Panc1 (cell line): ENCODE measurements around the gene NCR3LG1.

ENCODE experiments used
- POLR2AphosphoS5 ChIP-seq: IDR thresholded peaks from 2 replicates; pipeline ENCODE4 v1.6.1; 2012; ENCODE audit warnings: mild to moderate bottlenecking, low read depth, low read length, moderate library complexity
- TCF7L2 ChIP-seq: IDR thresholded peaks from 2 replicates; pipeline ENCODE4 v1.6.1; 2011; ENCODE audit warnings: mild to moderate bottlenecking, low read depth, low read length, inconsistent platforms
- TF ChIP-seq, protein P1 (sequence below): fragments of 450-650 bp; IDR thresholded peaks from 2 replicates; pipeline ENCODE4 v1.5.1; 2017; ENCODE audit warnings: mild to moderate bottlenecking

DNA sequence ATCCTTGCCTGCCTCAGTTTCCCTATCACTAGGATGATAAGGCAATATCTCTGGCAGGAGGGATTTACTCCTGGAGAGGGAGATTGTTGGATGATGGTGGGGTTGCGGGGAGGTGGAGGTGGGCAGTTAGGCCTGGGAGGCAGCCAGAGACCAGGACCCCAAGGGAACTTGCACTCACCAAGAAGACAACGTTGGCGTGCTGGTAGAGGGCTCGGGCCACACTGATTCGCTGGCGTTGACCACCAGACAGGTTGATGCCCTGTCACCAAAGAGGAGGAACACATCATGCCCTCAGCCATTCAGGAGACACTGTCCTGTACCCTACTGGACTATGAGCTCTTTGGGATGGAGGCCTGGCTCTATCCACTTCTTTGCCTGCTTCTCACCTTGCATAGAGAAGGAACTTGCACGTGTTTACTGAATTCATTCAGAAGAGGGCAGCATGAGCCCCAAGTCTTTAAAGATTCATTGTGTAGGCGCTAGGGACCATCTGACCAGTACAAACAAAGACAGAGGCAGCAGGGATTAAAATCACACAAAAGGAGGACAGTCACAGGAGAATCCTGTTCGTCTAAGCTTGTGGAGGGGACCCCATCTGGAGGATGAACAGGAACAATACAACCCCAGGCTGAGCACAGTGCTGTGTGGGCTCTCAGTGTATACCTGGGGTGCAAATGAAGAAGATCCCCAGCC lies 61.0 kb downstream of the NCR3LG1 start:
- TF ChIP-seq, protein P1, sequence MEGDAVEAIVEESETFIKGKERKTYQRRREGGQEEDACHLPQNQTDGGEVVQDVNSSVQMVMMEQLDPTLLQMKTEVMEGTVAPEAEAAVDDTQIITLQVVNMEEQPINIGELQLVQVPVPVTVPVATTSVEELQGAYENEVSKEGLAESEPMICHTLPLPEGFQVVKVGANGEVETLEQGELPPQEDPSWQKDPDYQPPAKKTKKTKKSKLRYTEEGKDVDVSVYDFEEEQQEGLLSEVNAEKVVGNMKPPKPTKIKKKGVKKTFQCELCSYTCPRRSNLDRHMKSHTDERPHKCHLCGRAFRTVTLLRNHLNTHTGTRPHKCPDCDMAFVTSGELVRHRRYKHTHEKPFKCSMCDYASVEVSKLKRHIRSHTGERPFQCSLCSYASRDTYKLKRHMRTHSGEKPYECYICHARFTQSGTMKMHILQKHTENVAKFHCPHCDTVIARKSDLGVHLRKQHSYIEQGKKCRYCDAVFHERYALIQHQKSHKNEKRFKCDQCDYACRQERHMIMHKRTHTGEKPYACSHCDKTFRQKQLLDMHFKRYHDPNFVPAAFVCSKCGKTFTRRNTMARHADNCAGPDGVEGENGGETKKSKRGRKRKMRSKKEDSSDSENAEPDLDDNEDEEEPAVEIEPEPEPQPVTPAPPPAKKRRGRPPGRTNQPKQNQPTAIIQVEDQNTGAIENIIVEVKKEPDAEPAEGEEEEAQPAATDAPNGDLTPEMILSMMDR = no peak
- TF ChIP-seq TCF7L2 (no peak), POLR2AphosphoS5 (no peak)
